Activated B cell treated with CpG ODN at 0.5 μM for 24 hours (primary cell): ENCODE measurements around the gene KIAA1217. TPM values are rescaled to one million over a fixed set of nuclear protein-coding genes. Genes with fewer than 3 reads are reported as not detected.

ENCODE experiments used
- ATAC-seq: fragments of 200-7000 bp; cut with Tn5 transposase; one replicate; pipeline ENCODE4 v1.10.0; 2021; ENCODE audit warnings: low read depth, mild to moderate bottlenecking, moderate library complexity
- CTCF ChIA-PET: fragments of 350-600 bp; sonication (Branson Sonifier 250); formaldehyde crosslinking; loops from one replicate; lab custom pipeline; 2021; ENCODE audit warnings: antibody characterized with exemption; lab: Charles Lee
- POLR2A ChIA-PET: fragments of 350-600 bp; sonication (Branson Sonifier 250); formaldehyde crosslinking; loops from one replicate; lab custom pipeline; 2021; ENCODE audit warnings: antibody characterized with exemption; lab: Charles Lee
- DNase-seq: peaks from one replicate; pipeline ENCODE4 v3.0.0; 2022
- H3K27ac Mint-ChIP-seq: one replicate; pipeline ENCODE4 v1.8.0; 2020; ENCODE audit warnings: mixed read lengths
- H3K27me3 Mint-ChIP-seq: one replicate; pipeline ENCODE4 v1.8.0; 2021; ENCODE audit warnings: mixed read lengths
- H3K36me3 Mint-ChIP-seq: one replicate; pipeline ENCODE4 v1.8.0; 2021; ENCODE audit warnings: low read depth, mixed read lengths
- H3K4me1 Mint-ChIP-seq: one replicate; pipeline ENCODE4 v1.8.0; 2021; ENCODE audit warnings: mixed read lengths
- H3K4me3 Mint-ChIP-seq: one replicate; pipeline ENCODE4 v1.8.0; 2020; ENCODE audit warnings: mild to moderate bottlenecking, mixed read lengths
- H3K9me3 Mint-ChIP-seq: one replicate; pipeline ENCODE4 v1.8.0; 2020; ENCODE audit warnings: mixed read lengths
- intact Hi-C: fragments of 100-400 bp; cut with micrococcal nuclease; formaldehyde crosslinking; loops from one replicate; pipeline ENCODE4 v1.15.1; 2024
- total RNA-seq: library from RNA; stranded (reverse); gene quantifications from 2 replicates; pipeline ENCODE4 v1.2.3, GENCODE V29; 2022
- TF ChIP-seq, protein P1 (sequence below): fragments of 200-600 bp; IDR thresholded peaks from one replicate; pipeline ENCODE4 v1.8.0; 2022; ENCODE audit warnings: antibody characterized with exemption, mild to moderate bottlenecking

KIAA1217 gene
- total RNA-seq, 1 donor from 2014 or later, result 0.71 TPM

DNA sequence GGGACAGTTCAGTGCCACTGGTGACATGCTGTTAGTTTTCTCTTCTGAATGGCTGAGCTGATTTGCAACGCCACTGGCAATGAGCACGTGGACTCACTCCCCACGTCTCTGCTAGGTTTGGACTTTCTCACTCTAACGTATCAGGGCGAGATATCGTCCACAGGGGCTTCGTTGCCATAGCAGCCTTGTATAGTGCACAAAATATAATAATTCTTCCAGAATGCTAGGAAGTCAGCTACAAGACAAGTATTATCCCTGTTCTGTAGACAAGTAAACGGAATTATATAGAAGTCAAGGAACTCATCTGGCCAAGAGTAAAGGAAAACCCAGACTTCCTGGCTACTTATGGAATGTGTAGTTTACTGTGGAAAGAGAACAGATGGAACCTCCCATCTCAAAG lies 288.0 kb downstream of the KIAA1217 start:
- intact Hi-C loops, result no loop called here
- POLR2A ChIA-PET, result no interaction called here
- no peaks in the 10 kb centered on the region for H3K27me3 Mint-ChIP-seq

DNA sequence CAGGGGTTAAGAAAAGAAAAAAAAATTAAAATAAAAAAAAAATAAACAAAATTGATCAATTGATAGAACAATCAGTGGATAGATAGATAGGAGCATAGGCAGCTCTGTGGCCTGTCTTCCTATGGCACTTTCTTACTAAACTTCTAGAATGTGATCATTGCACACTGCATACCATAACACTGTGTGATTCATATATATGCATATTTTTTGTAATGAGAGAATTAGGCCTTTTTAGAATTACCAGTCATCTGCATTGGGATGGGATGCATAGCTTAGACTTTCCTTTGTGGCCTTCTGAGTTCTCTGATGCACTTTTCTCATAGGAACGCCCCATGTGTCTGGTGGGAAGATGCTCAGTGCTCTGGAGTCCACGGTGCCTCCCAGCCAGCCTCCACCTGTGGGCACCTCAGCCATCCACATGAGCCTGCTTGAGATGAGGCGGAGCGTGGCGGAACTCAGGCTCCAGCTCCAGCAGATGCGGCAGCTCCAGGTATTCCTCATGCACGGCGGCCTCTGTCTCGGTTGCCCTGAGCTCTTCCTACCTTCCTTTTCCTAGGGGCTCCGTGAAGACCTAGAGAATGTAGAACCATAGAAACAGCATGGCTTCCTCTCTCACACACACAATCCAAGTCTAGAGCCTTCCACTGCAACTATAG lies 292.2 kb downstream of the KIAA1217 start:
- POLR2A ChIA-PET, result no interaction called here
- Mint-ChIP-seq H3K27me3 (no peaks in the 10 kb centered on the region), H3K36me3 (no peaks in the 10 kb centered on the region), H3K4me3 (no peak overlapping the region), H3K9me3 (no peaks in the 10 kb centered on the region), H3K27ac (no peak overlapping the region), H3K4me1 (no peaks in the 10 kb centered on the region)
- intact Hi-C loops, result no loop called here
- CTCF ChIA-PET, result interaction anchor here (0.9 kb wide), 1 partner anchor 17 kb away, joined by 3 read pairs; no protein-coding TSS in a partner anchor
- TF ChIP-seq, protein P1, sequence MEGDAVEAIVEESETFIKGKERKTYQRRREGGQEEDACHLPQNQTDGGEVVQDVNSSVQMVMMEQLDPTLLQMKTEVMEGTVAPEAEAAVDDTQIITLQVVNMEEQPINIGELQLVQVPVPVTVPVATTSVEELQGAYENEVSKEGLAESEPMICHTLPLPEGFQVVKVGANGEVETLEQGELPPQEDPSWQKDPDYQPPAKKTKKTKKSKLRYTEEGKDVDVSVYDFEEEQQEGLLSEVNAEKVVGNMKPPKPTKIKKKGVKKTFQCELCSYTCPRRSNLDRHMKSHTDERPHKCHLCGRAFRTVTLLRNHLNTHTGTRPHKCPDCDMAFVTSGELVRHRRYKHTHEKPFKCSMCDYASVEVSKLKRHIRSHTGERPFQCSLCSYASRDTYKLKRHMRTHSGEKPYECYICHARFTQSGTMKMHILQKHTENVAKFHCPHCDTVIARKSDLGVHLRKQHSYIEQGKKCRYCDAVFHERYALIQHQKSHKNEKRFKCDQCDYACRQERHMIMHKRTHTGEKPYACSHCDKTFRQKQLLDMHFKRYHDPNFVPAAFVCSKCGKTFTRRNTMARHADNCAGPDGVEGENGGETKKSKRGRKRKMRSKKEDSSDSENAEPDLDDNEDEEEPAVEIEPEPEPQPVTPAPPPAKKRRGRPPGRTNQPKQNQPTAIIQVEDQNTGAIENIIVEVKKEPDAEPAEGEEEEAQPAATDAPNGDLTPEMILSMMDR, result no peak
- DNase-seq, result no peak
- ATAC-seq, result no peak

More for the DNA sequence above, 288.0 kb downstream of the KIAA1217 start:
- CTCF ChIA-PET, result no interaction called here
- Mint-ChIP-seq H3K36me3 (no peaks in the 10 kb centered on the region), H3K27ac (no peak overlapping the region), H3K4me1 (no peaks in the 10 kb centered on the region), H3K4me3 (no peak overlapping the region), H3K9me3 (no peaks in the 10 kb centered on the region)
- TF ChIP-seq, protein P1, result no peak
- no peak for DNase-seq
- ATAC-seq, result no peak

DNA sequence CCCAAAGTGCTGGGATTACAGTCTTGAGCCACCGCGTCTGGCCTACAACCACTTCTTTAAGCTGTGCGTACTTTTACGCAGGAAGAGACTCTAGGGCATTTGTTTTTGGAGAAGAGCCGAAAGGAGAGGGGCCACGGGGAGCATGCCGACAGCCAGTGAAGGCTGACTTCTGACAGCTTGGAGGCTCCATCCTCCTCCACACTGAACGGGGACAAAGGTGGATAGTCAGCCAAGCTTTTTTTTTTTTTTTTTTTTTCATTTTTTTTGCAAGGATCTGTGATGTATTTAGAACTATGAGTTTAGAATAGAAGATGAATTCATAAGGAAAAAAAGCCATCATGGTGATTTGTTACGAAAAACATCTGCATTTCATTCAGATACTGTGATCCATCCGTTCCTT lies 293.1 kb downstream of the KIAA1217 start:
- no peak for ATAC-seq
- Mint-ChIP-seq H3K9me3 (peaks cover 5% of the 10 kb centered on the region), H3K4me3 (no peak overlapping the region), H3K4me1 (no peaks in the 10 kb centered on the region), H3K27me3 (peaks cover 4% of the 10 kb centered on the region), H3K27ac (no peak overlapping the region), H3K36me3 (no peaks in the 10 kb centered on the region)
- intact Hi-C loops, result no loop called here
- ChIA-PET CTCF (no interaction called here), POLR2A (no interaction called here)
- no peak for DNase-seq
- TF ChIP-seq, protein P1, result no peak

DNA sequence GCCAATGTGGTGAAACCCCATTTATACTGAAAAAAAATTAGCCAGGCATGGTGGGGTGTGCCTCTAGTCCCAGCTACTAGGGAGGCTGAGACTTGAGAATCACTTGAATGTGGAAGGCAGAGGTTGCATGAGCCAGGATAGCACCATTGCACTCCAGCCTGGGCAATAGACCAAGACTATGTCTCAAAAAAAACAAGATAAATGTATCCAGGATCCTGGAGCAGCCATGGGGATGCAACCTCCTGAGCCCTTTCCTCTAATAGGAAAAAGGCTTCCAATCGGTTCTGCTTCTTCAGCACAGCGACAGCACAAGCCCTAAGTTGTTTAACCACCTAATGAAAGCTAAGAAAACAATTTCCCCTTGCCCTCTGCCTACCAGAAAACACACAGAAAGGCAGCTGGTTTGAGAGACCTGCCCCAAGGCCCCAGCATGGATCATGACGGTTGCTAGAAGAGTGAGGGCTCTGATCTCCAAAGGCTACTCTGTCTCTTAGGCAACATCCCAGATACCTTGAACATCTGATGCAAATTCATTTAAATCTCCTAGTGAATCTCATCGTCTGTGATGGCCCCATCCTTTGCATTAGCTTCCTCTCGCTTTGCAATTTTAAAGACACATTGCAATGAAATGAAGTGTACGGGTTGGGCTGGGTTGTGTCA lies 294.0 kb downstream of the KIAA1217 start:
- POLR2A ChIA-PET, result no interaction called here
- Mint-ChIP-seq H3K27me3 (peaks cover 4% of the 10 kb centered on the region), H3K4me3 (no peak overlapping the region), H3K4me1 (no peaks in the 10 kb centered on the region), H3K36me3 (no peaks in the 10 kb centered on the region), H3K27ac (no peak overlapping the region), H3K9me3 (peaks cover 7% of the 10 kb centered on the region)
- ATAC-seq (no peak), DNase-seq (no peak)
- TF ChIP-seq, protein P1, result no peak
- CTCF ChIA-PET, result no interaction called here
- intact Hi-C loops, result no loop called here

GRCh38 chr10:24503461-24504320 lies 294.8 kb downstream of the KIAA1217 start:
- DNase-seq, result no peak
- POLR2A ChIA-PET, result no interaction called here
- CTCF ChIA-PET, result no interaction called here
- Mint-ChIP-seq H3K27ac (no peak overlapping the region), H3K9me3 (peaks cover 7% of the 10 kb centered on the region), H3K27me3 (peaks cover 4% of the 10 kb centered on the region), H3K36me3 (no peaks in the 10 kb centered on the region), H3K4me1 (no peaks in the 10 kb centered on the region), H3K4me3 (no peak overlapping the region)
- intact Hi-C loops, result no loop called here
- TF ChIP-seq, protein P1, result no peak
- ATAC-seq, result no peak
